M059J (cell line): Measurements from ENCODE around the gene DOHH. TPM values are rescaled to one million over a fixed set of nuclear protein-coding genes. Genes with fewer than 3 reads are reported as not detected.
"Not testable (repeated sequence)": the region's sequence is repeated elsewhere in the genome, so short reads cannot be mapped to it uniquely, and the experiment has no call there.

Experiments
- DNase-seq: peaks from one replicate; pipeline ENCODE4 v3.0.0-alpha.2; 2012; ENCODE audit warnings: low read depth
- total RNA-seq: library from RNA; depleted of rRNA; stranded (reverse); fragments of >200 nt; shearing (Covaris generic); gene quantifications from 2 replicates; pipeline ENCODE4 v1.2.3, GENCODE V29; 2014

Gene DOHH
- total RNA-seq, 1 experiment from 2014 or later: 16.4 TPM

DNA sequence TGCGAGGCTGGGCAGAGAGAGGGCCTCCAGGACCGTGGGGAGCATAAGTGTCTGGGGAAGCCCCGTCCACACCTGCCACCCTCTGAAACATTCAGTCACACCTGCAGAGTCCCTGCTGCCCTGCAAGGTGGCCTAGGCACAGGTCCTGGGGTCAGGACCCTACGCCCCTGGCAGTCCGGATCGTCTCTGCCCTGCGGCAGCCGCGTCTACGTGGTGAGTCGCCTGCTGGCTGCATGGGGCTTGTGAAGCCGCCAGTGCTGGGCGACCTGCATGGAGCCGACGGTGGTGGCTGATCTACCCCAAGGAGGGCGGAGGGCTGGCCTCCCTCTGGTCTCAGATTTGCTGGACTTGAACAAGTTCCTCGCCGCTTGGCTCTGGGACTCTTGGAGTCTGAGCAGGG lies 18.7 kb upstream of the DOHH start:
- DNase-seq: no peak

DNA sequence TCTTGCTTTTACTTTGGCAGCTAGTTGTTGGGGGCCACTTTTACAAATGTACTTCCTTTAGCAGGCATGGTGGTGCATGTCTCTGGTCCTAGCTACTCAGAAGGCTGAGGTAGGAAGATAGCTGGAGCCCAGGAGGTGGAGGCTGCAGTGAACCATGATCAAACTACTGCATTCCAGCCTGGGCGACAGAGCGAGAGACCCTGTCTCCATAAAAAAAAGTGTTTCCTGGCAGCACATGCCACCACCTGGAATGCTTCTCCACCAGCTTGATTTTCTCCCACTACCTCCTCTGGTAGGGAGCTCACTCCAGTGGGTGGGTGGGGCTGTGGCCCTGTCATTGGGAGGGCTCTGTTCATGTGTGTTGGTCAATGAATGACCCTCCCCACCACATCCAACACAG lies 18.2 kb upstream of the DOHH start:
- no peak for DNase-seq

DNA sequence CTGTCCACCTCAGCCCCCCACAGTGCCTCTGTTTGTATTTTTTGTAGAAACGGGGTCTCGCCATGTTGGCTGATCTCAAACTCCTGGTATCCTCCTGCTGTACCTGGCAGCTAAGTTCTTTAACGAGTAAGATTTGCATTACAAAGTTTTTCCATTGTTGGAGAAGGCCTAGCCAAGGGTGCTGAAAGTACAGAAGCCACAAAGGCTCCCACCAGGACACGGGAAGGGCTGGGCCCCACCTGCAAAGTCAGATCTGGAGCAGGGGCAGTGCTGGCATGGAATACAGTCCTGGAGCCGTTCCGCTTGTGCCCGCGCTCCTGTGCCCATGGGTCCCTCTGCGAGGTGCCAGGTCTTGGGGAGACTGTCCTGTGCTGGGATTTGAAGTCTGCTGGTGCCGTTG lies 17.8 kb upstream of the DOHH start:
- no peak for DNase-seq

DNA sequence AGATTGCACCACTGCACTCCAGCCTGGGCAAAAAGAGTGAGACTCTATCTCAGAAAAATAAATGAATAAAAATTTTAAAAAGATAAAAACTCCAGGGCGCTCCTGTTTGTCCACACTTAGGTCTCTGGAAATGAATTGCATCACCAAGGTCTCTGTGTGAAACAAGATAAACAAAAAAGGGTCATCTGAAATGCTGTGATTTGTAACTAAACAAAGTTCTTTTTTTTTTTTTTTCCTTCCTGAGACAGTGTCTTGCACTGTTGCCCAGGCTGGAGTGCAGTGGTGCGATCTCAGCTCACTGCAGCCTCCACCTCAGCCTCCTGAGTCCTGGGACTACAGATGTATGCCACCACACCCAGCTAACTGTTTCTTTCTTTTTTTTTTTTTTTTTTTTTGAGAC lies 17.2 kb upstream of the DOHH start:
- no peak for DNase-seq

DNA sequence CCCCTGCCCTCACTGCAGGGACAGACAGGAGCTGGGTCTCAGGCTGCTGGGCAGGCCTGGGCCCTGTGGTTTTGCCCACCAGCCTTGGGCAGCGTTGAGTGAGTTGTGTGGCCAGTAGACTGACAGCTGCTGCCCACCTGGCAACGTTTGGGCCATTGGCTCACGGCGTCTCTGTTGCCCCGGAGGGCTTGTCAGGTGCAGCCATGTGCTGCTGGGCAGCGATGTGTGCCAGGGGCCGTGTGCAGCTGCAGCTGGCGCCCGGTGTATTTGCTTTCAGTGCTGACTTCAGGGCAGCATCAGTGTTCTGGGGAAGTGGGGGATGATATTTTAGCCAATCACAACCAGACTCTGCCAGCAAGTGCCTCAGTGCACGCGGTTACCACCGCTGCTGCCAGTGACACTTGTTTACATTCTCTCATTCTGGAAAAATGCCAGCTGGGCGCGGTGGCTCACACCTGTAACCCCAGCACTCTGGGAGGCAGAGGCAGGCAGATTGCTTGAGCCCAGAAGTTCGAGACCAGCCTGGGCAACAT lies 16.3 kb upstream of the DOHH start:
- DNase-seq: peak; percentile 52

DNA sequence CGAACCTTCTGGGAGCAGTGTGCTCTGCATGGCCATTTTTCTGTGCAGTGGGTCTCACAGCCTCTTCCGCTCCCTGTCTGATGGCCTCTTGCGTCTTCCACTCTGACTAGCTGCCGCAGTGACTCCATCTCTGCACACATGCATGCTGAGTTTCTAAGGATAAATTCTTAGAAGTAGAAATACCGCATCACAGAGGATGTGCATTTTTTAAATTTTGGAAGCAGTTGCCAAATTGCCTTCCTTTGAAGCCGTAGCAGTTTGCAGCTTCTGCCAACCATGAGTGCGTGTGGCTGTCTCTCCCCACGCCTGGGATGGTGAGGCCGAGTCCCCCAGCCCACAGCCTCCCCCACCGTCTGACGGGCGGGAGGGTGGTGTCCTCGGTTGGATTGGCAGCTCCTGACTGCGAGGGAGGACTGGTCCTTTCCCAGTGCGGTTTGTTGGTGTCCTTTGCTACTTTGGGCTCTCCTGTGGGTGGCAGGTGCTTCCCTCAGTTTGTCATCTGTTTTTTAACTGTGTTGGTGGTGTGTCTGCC lies 15.5 kb upstream of the DOHH start:
- DNase-seq: no peak

DNA sequence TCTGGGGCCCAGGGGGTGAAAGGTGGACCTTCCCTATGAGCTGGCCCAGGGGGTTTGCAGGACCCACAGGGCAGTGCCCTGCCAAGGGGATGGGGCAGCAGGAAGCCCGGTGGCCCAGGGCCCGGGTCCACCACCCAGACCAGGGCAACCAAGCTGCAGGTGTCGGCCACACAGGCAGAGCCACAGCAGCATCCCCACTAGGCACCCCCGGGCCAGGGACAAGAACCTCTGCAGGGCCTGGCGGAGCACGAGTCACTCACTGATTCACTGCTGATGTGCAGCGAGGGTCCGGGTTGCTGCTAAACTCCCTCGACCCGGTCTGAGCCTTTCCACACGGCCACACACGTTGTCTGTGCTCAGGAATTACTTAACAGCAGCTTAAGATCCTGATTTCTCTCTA lies 14.5 kb upstream of the DOHH start:
- no peak for DNase-seq

DNA sequence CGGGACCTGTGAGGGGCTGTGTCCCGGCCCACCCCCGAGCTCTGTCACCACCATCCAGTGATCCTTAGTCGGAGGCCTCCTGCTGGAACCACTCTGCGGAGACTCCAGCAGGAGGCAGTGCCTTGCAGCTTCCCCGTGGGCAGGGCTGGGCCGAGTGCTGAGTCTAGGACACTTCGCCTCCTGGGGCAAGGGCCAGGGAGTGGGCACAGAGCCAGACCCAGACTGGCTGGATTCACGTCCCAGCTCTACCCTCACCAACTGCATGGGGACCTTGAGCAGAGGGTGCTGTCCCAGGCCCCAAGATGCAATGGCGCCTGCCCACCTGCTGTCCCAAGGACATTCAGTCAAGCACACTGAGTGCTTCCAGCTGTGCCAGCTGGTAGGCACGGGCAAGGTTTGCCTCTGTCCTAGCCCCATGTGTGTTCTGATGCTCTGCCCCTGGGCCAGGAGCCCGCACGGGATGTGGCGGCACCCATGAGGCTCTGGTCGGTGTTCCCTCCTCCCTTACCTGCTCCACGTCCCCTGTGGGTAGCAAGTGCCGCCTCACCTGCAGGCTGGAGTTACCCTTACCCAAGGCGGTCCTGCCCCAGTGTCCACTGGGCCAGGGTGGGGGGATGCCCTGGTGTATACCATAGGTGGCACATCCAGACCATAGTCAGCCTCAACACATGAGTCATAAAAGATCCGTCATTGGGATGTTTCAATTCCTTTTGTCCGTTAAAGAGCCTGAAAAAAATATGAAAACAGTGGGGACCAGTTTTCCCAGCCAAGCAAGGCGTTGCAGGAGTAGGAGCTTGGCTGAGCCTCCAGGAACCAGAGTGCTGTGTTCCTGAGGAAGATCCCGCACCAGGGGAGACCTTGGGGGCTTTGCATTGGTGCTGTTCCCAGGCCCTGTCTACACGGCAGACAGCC lies 13.0 kb upstream of the DOHH start:
- no peak for DNase-seq

DNA sequence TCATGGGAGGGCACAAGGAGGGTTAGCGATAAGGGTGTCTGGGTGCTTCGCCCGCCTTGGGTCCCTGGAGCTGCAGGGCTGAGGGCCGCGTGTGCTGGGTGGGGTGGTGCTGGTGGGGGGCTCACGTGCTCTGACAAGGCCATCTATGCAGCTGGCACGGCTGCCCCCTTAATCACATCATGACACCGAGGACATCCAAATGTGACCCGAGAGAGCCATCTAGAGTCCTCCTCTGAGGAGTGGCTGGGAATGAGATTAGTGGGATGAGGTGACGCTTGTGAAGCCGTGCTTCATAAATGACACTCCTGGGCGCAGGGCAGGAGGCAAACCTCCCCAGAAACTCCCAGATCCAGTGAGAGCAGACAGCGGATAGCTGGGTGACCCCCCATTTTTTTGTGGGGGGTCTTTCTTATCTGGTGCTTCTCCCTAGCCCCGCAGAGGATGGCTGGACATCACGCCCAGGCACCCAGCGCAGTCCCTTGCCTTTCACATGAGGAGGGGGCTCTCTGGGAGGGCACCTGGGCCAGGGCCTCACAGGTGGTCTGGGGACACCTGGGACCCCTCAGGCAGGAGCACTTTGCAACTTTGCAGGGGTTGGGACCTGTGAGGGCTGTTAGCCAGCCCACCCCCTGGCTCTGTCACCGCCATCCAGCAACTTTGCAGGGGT lies 12.2 kb upstream of the DOHH start:
- DNase-seq: no peak

DNA sequence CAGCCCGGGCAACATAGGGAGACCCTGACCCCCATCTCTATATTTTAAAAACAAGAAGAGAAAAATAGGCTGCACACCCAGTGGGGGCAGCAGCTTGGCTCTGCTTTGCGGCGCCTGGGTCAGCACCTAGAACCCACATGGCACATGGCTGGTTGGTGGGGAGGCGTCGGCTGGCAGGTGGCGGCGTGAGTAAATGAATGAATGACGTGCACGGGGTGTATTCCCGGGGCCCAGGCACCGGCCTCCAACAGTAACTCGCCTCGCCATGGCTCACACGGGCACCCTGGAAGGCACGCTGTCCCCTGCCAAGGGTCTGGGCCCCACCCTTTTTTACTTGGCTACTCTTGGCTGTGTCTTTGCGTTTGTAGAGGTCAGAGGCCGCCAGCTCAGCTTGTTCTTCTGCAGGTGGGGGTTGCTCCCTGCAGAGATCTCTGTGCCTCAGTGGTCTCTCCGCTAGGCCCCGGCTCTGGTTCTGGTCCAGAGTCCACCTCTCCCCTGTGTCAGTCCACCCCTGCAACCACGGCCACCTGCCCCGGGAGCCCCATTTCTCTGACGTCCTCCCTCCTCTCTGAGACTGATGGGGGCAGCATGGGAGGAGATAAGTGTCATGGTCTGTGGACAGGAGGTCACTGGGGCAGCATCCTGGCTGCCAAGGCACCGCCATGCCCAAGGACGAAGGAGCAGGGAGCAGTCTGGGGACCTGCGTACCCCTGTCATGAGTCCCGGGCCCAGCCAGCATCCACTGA lies 11.2 kb upstream of the DOHH start:
- no peak for DNase-seq

DNA sequence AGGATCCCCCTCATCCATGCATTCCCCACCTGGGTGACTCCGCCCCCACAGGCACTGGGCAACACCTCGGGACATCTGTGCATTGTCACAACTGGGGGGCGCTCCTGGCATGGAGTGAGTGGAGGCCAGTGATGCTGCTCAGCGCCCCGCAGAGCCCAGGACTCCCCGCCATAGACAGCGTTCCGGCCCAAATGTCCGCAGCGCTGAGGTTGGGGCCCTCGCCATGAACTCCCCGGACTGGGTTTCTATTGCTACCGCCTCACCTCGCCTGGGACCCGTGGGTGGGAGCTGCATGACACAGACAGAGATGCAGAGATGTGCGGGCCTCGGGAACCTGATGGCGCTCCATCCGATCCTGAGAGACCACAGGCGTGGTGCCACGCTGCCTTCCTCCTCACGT lies 10.3 kb upstream of the DOHH start:
- DNase-seq: no peak

DNA sequence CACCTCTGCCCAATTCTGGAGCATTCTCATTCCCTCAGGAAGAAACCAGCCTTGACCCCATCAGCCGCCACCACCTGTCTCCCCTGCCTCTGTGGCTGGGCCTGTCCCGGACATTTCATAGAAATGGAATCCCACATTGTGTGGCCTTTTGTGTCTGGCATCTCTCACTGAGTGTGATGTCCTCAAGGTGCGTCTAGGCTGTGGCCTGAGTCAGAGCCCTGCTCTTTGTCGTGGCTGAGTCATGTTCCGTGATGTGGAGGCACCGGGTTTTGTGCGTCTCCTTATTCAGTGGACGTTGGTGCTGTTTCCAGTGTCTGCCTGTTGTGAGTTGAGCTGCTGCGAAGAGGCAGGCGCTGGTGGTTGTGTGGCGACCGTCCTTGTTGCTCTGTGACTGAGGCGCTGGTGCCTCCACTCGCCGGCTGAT lies 9.1 kb upstream of the DOHH start:
- DNase-seq: peak; percentile 92

DNA sequence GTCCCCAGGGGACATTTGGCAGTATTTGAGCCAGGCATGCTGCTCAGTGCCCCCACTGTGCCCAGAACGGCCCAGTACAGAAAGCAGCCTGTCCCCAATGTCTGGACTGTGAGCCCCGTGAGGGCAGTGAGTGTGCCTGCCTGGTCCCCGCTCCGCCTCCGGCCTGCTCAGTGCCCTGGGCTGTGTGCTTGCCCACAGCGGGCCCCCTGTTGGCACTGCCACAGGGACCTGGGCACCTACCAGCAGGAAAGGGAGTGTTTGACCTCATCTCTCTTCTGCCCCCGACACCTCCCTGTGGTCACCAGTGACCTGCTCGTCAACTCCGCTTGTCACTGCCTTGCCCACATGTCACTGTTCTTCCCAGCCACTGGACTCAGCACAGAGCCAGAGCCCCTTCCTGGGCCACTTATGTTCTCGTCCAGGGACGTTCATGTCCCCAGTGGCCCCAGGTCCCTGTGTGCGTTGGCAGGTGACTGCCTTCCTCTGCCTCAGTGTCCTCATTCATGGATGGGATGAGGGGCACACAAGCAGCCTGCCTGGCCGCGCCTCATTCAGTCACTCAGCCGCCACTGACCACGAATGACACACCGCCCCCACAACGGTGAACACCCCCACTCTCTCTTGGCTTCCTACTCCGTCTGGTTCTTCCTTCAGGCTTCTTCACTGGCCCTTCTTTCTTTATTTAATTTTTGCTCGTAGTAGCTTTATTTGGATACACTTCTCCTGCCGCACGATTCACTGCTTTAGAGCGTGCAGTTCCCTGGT lies 8.5 kb upstream of the DOHH start:
- DNase-seq: peak; percentile 49

DNA sequence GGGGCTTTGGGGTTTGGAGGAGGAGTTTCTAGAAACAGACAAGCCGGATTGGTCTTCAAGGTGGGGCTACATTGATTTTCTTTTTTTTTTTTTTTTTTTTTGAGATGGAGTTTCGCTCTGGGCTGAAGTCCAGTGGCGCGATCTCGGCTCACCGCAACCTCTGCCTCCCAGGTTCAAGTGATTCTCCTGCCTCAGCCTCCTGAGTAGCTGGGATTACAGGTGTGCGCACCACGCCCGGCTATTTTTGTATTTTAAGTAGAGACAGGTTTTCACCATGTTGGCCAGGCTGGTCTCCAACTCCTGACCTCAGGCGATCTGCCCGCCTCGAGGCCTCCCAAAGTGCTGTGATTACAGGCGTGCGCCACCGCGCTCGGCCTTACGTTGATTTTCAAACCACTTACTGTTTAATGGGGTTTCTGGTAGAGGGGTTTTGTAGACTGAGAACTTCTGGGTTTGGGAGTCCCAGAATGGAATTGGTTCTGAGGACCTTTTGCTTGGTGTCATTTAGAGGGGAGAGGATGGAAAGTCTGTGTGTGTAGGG lies 7.7 kb upstream of the DOHH start:
- DNase-seq: not testable (repeated sequence)

DNA sequence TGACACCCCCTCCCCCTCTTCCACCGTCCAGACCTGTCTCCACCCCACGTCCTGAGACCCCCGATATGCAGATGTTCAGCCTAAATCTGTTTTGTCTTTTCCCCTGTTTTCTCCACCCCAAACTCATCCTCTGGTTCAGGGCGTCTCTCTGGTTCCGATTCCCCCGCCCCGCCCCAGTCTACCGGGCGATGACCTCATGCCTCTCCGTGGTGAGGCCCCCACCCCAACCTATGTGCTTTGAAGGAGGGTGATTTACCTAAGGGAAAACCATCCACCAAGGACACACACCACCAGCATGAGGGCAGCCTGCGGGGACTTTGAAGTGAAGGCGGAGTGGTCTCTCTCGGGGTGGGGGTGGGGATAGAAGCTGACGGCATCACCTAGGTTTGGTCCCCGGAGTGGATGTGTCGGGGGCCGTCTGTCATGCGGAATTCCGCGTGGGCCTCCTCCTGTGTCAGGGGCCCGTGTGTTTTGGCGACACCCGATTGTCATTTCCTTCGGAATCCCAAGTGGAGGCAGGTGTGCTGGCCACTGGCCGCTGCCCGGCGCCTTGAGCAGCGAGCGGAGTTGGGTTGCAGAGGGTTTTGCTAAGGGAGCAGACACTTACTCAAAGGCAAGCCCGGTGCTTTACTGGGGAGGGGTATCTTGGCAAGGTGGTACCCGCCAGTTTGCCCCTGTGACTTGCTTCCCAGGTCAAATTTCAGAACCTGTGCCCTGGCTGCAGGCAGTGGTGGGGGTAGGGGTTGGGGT lies 7.1 kb upstream of the DOHH start:
- DNase-seq: no peak

DNA sequence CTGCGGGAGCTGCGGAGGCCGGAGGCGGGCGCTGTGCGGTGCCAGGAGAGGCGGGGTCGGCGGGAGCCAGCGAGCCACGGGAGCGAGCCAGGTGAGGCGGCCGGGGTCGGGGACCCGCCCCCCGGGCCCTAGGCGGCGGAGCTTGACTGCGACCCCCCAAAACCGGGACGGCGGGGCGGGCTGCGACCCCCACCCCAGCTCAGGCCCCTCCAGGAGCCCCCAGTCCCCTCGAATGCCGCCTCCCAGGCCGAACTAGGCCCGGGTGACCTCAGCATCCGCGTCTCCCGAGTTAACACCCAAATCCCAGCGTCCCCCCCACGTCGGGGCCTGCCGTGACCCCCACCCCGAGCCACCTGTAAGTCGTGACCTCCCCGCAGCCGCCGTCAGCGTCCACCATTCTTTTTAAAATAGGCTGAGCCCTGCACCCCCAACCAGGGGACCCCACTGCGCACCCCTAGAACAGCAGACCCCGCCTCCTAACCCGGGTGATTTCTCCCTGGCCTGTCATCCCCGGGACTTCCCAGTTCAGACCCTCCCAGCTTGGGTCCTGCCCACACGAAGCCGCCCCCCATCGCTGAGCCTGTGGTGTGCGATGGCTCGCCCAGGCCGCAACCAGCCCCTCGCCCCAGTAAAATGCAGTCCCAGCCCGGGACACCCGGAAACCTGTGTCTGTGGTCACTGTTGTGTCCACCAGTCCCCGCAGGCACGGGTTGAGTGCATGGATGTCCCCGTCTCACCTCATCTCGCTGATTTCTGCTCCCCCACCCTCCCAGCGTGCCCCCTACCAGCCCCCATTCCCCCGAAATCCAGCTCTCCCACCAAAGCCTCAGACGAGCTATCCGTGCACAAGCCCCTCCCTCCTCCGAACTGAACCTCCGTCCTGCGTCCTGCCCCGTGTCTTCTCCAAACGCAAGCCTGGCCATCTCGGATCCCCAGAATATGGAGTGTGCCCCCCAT lies 6.2 kb upstream of the DOHH start:
- no peak for DNase-seq

DNA sequence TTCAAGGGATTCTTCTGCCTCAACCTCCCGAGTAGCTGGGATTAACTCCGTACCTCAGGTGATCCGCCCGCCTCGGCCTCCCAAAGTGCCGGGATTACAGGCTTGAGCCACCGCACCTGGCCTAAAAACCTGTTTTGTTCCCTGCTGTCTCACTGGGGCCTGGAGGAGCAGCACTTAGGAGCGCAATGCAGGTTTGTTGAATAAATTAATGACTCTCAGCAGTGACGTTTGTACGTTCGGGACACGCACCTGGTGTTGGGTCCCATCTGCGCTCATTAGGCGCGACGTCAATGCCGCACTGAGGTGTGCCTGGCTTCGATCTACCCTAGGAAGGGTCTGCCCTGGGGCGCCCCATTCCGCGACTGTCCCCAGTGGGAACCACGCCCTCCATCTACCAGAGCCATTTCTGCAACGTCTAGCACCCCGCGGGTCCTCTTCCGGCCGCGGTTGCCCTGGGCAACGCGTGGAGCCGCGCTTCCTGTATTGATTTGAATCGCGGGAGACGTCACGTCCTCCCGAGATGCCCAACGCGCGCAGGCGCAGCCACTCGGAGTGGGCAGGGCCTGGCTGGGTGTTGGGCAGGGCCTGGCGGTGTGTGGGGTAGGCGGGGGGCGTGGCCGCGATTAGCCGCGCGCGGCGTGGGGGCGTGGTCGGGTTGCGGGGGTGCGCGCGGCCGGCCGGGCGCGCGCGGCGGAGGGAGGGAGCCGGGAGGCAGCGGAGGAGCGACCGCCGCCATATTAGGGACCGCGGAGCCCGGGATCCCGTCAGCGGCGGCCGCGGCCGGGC lies 5.3 kb upstream of the DOHH start, which contains the start of gene FZR1:
Gene FZR1, plus strand, starts transcription at position 714 of the 786 bp plus-strand sequence. CDS start 16,679 bp downstream, outside the sequence.
- peak; percentile 98 for DNase-seq

DNA sequence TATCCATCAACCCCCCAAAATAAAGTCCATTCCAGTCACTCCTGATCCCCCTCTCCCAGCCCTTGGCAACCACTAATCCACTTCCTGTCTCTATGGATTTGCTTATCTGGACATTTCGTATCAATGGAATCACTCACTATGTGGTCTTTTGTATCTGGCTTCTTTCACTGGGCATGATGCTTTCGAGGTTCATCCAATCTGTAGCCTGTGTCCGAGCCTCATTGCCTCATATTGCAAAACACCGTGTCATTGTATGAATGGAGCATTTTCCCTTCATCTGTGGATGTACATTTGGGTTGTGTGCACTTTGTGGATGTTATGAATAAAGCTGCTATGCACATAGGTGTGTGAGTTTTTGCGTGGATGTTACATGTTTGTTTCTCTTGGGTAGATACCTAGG lies 4.3 kb upstream of the DOHH start:
- no peak for DNase-seq
